GM12891 (cell line): ENCODE measurements around the gene SNPH.

Experiments
- DNase-seq: peaks from one replicate; pipeline ENCODE4 v3.0.0; 2011; ENCODE audit warnings: low spot score; ENCODE audit not compliant: insufficient read length
- FAIRE-seq: peaks from 2 replicates; lab custom pipeline; 2011; peaks lifted over from hg19 to GRCh38; lab: Jason Lieb, UNC
- PAX5 ChIP-seq: IDR thresholded peaks from 2 replicates; pipeline ENCODE4 v1.6.1; 2011; ENCODE audit warnings: low read length, moderate library complexity, mild to moderate bottlenecking; ENCODE audit not compliant: insufficient read depth, severe bottlenecking
- POLR2A ChIP-seq: IDR thresholded peaks from 2 replicates; pipeline ENCODE4 v1.6.1; 2011; ENCODE audit warnings: low read depth, low read length, control low read depth
- POLR2AphosphoS5 ChIP-seq: IDR thresholded peaks from 2 replicates; pipeline ENCODE4 v1.6.1; 2011; ENCODE audit warnings: low read depth, low read length, control low read depth
- POU2F2 ChIP-seq: IDR thresholded peaks from 2 replicates; pipeline ENCODE4 v1.6.1; 2011; ENCODE audit warnings: low read depth, mild to moderate bottlenecking, control low read depth, low read length, moderate library complexity
- SPI1 ChIP-seq: IDR thresholded peaks from 2 replicates; pipeline ENCODE4 v1.6.1; 2011; ENCODE audit warnings: low read depth, low read length, control low read depth
- TAF1 ChIP-seq: IDR thresholded peaks from 2 replicates; pipeline ENCODE4 v1.6.1; 2011; ENCODE audit warnings: low read depth, low read length, control low read depth

SNPH gene

GRCh38 chr20:1265226-1265915 lies 723 bp upstream of the SNPH start:
- FAIRE-seq (no peak), DNase-seq (no peak)
- TF ChIP-seq PAX5 (no peak), POLR2AphosphoS5 (no peak), POU2F2 (no peak), POLR2A (no peak), TAF1 (no peak), SPI1 (no peak)

GRCh38 chr20:1265916-1266166 lies 253 bp upstream of the SNPH start:
- DNase-seq: no peak
- no peak for FAIRE-seq
- TF ChIP-seq PAX5: no peak
- TF ChIP-seq TAF1: no peak
- TF ChIP-seq POU2F2: no peak
- no peak for TF ChIP-seq SPI1
- TF ChIP-seq POLR2AphosphoS5: no peak

- DNase-seq: no peak
- TF ChIP-seq POLR2A (no peak), TAF1 (no peak), POLR2AphosphoS5 (no peak), POU2F2 (no peak), PAX5 (no peak), SPI1 (no peak)
- FAIRE-seq: no peak
Observed at GRCh38 chr20:1267161-1267560, 1.1 kb downstream of the SNPH start.

GRCh38 chr20:1267809-1268374 lies 1.8 kb downstream of the SNPH start:
- DNase-seq (no peak), FAIRE-seq (no peak)
- TF ChIP-seq POLR2A: no peak
- TF ChIP-seq POU2F2: no peak
- no peak for TF ChIP-seq TAF1

GRCh38 chr20:1269235-1269634 lies 3.1 kb downstream of the SNPH start:
- DNase-seq (no peak), FAIRE-seq (no peak)
- TF ChIP-seq TAF1 (no peak), POLR2AphosphoS5 (no peak), PAX5 (no peak), POU2F2 (no peak), SPI1 (no peak)

GRCh38 chr20:1269850-1270249 lies 3.8 kb downstream of the SNPH start:
- FAIRE-seq: no peak
- DNase-seq: no peak
- TF ChIP-seq POU2F2: no peak
- TF ChIP-seq TAF1: no peak
- no peak for TF ChIP-seq POLR2AphosphoS5
- no peak for TF ChIP-seq SPI1
- TF ChIP-seq PAX5: no peak
- no peak for TF ChIP-seq POLR2A

GRCh38 chr20:1272368-1273100 lies 6.4 kb downstream of the SNPH start:
- no peak for TF ChIP-seq PAX5
- no peak for TF ChIP-seq POLR2A
- no peak for TF ChIP-seq TAF1
- TF ChIP-seq POU2F2: no peak
- no peak for TF ChIP-seq SPI1
- TF ChIP-seq POLR2AphosphoS5: no peak
- no peak for FAIRE-seq
- no peak for DNase-seq

- FAIRE-seq: no peak
- TF ChIP-seq PAX5 (no peak), POLR2A (no peak), POU2F2 (no peak)
- no peak for DNase-seq
Observed at GRCh38 chr20:1273366-1273765, 7.3 kb downstream of the SNPH start.

- FAIRE-seq (no peak), DNase-seq (no peak)
- TF ChIP-seq POLR2A: no peak
- TF ChIP-seq PAX5: no peak
- TF ChIP-seq SPI1: no peak
- TF ChIP-seq POLR2AphosphoS5: no peak
- TF ChIP-seq POU2F2: no peak
- TF ChIP-seq TAF1: no peak
Observed at GRCh38 chr20:1274485-1275311, 8.6 kb downstream of the SNPH start.

GRCh38 chr20:1275919-1276318 lies 9.8 kb downstream of the SNPH start:
- TF ChIP-seq POLR2AphosphoS5 (no peak), SPI1 (no peak), POU2F2 (no peak), TAF1 (no peak), POLR2A (no peak), PAX5 (no peak)
- no peak for FAIRE-seq
- DNase-seq: no peak
